PC-3 (cell line): ENCODE results near the gene FSIP1. TPM values are rescaled to one million over a fixed set of nuclear protein-coding genes. Genes with fewer than 3 reads are reported as not detected.

Source experiments
- ATAC-seq: fragments of 200-7000 bp; cut with Tn5 transposase; 2 replicates; pipeline ENCODE4 v1.9.1; 2020; ENCODE audit warnings: mild to moderate bottlenecking, moderate library complexity
- BruUV-seq: library from RNA; stranded (reverse); fragments of 400-500 nt; replicated peaks from 2 replicates; lab custom pipeline; 2021; lab: Mats Ljungman, UMichigan
- CTCF ChIA-PET: fragments of 300-600 bp; sonication (Branson Sonifier 250); formaldehyde crosslinking; loops from one replicate; lab custom pipeline; 2022; ENCODE audit warnings: antibody characterized with exemption; lab: Charles Lee
- POLR2A ChIA-PET: fragments of 300-600 bp; sonication (Branson Sonifier 250); formaldehyde crosslinking; loops from one replicate; lab custom pipeline; 2022; ENCODE audit warnings: antibody characterized with exemption; ENCODE audit not compliant: unreplicated experiment; lab: Charles Lee
- DNase-seq: peaks from one replicate; pipeline ENCODE4 v3.0.0-alpha.2; 2015
- H2AFZ ChIP-seq: fragments of 300-600 bp; sonication (generic); 2 replicates; pipeline ENCODE4 v1.6.0; 2016; ENCODE audit warnings: antibody characterized with exemption, low read length
- H3F3A ChIP-seq: fragments of 300-600 bp; sonication (generic); one replicate; pipeline ENCODE4 v1.6.0; 2017; ENCODE audit warnings: antibody characterized with exemption, low read length, control low read depth, mild to moderate bottlenecking; ENCODE audit not compliant: unreplicated experiment
- H3K27ac ChIP-seq: fragments of 300-600 bp; sonication (generic); 2 replicates; pipeline ENCODE4 v1.5.1; 2016; ENCODE audit warnings: mild to moderate bottlenecking, low read length
- H3K27me3 ChIP-seq: fragments of 300-600 bp; sonication (generic); 2 replicates; pipeline ENCODE4 v1.6.1; 2016; ENCODE audit warnings: low read length, mixed read lengths
- H3K36me3 ChIP-seq: fragments of 300-600 bp; sonication (generic); 2 replicates; pipeline ENCODE4 v1.6.1; 2016; ENCODE audit warnings: low read depth, mixed run types, low read length, mixed read lengths
- H3K4me1 ChIP-seq: fragments of 300-600 bp; sonication (generic); 2 replicates; pipeline ENCODE4 v1.5.1; 2016; ENCODE audit warnings: low read length; ENCODE audit not compliant: insufficient read depth
- H3K4me2 ChIP-seq: fragments of 300-600 bp; sonication (generic); 2 replicates; pipeline ENCODE4 v1.6.0; 2016; ENCODE audit warnings: low read length
- H3K4me3 ChIP-seq: fragments of 300-600 bp; sonication (generic); 2 replicates; pipeline ENCODE4 v1.5.1; 2016; ENCODE audit warnings: mild to moderate bottlenecking, low read length, mixed read lengths
- H3K79me2 ChIP-seq: fragments of 300-600 bp; sonication (generic); 2 replicates; pipeline ENCODE4 v1.6.1; 2017; ENCODE audit warnings: low read length, mixed read lengths
- H3K9ac ChIP-seq: fragments of 300-600 bp; sonication (generic); 2 replicates; pipeline ENCODE4 v1.6.0; 2016; ENCODE audit warnings: mild to moderate bottlenecking, low read length
- H3K9me2 ChIP-seq: fragments of 300-600 bp; sonication (generic); replicated peaks from 2 replicates; pipeline ENCODE4 v1.6.1; 2016; ENCODE audit warnings: mixed run types, low read length, mixed read lengths
- H3K9me3 ChIP-seq: fragments of 300-600 bp; sonication (generic); 2 replicates; pipeline ENCODE4 v1.6.1; 2016; ENCODE audit warnings: low read length, mixed read lengths
- H4K20me1 ChIP-seq: fragments of 300-600 bp; sonication (generic); 2 replicates; pipeline ENCODE4 v1.6.1; 2016; ENCODE audit warnings: low read length, mixed read lengths
- EZH2 ChIP-seq: fragments of 300-600 bp; sonication (generic); IDR thresholded peaks from one replicate; pipeline ENCODE4 v1.6.1; 2017; ENCODE audit warnings: antibody characterized with exemption, mild to moderate bottlenecking, low read length; ENCODE audit not compliant: unreplicated experiment
- EZH2phosphoT487 ChIP-seq: fragments of 300-600 bp; sonication (generic); IDR thresholded peaks from 2 replicates; pipeline ENCODE4 v1.6.1; 2018; ENCODE audit warnings: mild to moderate bottlenecking, antibody characterized with exemption, low read length, borderline replicate concordance
- intact Hi-C: fragments of 100-400 bp; cut with micrococcal nuclease; formaldehyde crosslinking; loops from 2 replicates; pipeline ENCODE4 v1.9.0; 2023
- total RNA-seq: library from RNA; depleted of rRNA; stranded (reverse); fragments of >200 nt; gene quantifications from 2 replicates; pipeline ENCODE4 v1.2.3, GENCODE V29; 2014
- TF ChIP-seq, protein P1 (sequence below): fragments of 300-600 bp; sonication (generic); conservative IDR thresholded peaks from 2 replicates; pipeline ENCODE4 v1.5.1; 2017; ENCODE audit warnings: antibody characterized with exemption, low read depth, mild to moderate bottlenecking, low read length

FSIP1 gene
- total RNA-seq, 1 experiment from 2014 or later = 0.07 TPM

DNA sequence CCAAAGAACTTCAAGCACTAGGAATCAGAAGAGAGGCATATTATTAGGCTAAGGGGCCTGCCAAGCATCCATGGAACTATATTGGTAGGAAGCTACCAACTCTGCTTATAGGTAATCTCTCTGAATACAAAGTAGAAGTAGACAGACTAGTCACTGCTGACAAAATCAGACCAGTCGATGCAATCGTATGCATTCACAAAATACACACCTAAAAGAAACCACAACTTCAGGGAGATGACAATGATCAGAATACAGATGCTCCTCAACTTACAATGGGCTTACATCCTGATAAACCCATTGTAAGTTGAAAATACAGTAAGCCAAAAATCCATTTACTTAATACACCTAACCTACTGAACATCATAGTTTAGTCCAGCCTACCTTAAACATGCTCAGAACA is 94.7 kb downstream of the FSIP1 start:
- Histone ChIP-seq H4K20me1 (no peaks in the 10 kb centered on the region), H2AFZ (no peak overlapping the region), H3K9ac (no peak overlapping the region), H3K9me3 (no peaks in the 10 kb centered on the region), H3K36me3 (no peaks in the 10 kb centered on the region), H3K4me3 (no peak overlapping the region), H3F3A (no peaks in the 10 kb centered on the region), H3K4me2 (no peak overlapping the region), H3K27ac (no peak overlapping the region), H3K79me2 (no peaks in the 10 kb centered on the region), H3K4me1 (no peaks in the 10 kb centered on the region), H3K27me3 (no peaks in the 10 kb centered on the region), H3K9me2 (no peaks in the 10 kb centered on the region)
- TF ChIP-seq, protein P1, sequence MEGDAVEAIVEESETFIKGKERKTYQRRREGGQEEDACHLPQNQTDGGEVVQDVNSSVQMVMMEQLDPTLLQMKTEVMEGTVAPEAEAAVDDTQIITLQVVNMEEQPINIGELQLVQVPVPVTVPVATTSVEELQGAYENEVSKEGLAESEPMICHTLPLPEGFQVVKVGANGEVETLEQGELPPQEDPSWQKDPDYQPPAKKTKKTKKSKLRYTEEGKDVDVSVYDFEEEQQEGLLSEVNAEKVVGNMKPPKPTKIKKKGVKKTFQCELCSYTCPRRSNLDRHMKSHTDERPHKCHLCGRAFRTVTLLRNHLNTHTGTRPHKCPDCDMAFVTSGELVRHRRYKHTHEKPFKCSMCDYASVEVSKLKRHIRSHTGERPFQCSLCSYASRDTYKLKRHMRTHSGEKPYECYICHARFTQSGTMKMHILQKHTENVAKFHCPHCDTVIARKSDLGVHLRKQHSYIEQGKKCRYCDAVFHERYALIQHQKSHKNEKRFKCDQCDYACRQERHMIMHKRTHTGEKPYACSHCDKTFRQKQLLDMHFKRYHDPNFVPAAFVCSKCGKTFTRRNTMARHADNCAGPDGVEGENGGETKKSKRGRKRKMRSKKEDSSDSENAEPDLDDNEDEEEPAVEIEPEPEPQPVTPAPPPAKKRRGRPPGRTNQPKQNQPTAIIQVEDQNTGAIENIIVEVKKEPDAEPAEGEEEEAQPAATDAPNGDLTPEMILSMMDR = no peak
- TF ChIP-seq EZH2phosphoT487 (no peak), EZH2 (no peak)
- ChIA-PET CTCF (no interaction called here), POLR2A (no interaction called here)
- intact Hi-C loops = loop anchor here (5.0 kb wide), 3 partner anchors 106 to 244 kb away; partner anchors contain the start of genes EIF2AK4 and THBS1
- BruUV-seq = no TSS peak
- ATAC-seq (no peak), DNase-seq (no peak)

DNA sequence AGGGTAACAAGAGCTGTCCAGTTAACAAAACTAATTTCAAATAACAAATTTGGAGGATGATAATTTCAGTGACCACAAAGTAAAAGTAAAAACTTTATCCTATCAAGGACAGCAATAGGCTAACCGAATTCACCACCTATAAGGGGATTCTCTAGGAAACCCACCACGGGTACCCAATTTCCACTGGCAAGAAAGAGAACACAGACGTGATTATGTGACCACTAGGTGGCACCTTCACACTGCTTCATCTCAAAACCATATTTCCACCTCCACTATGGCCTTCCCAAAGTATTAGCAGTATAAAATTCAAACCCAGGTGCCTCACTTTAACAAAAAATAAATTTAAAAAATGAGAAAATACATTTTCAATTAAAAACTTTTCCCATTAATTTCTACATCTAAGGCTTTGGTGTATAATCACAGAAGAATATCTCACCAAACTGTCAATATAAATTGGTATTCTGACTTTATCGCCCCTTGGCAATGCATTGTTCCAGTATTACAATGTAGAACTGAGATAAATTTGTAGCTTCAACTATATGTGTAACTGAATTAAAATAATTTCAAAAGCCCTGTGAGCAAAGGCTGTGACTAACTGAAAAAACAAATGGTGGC is 96.5 kb downstream of the FSIP1 start:
- DNase-seq = peak; percentile 70
- no peak overlapping the region for H3K4me2 ChIP-seq
- H3F3A ChIP-seq = no peaks in the 10 kb centered on the region
- H3K36me3 ChIP-seq = no peaks in the 10 kb centered on the region
- H3K9me3 ChIP-seq = no peaks in the 10 kb centered on the region
- H3K4me1 ChIP-seq = no peaks in the 10 kb centered on the region
- ChIA-PET CTCF (interaction anchor here (0.6 to 1.2 kb wide), 3 partner anchors 57 to 131 kb away, joined by 3 to 21 read pairs (median 3); no protein-coding TSS in a partner anchor), POLR2A (interaction anchor here (0.6 kb wide), 1 partner anchor 26 kb away, joined by 3 read pairs; no protein-coding TSS in a partner anchor)
- ATAC-seq = peak; percentile 80
- BruUV-seq = no TSS peak
- no peak overlapping the region for H3K9ac ChIP-seq
- no peaks in the 10 kb centered on the region for H3K9me2 ChIP-seq
- TF ChIP-seq EZH2phosphoT487 = no peak
- TF ChIP-seq, protein P1 = peak; percentile 92
- no peak for TF ChIP-seq EZH2
- H3K27me3 ChIP-seq = no peaks in the 10 kb centered on the region
- H3K27ac ChIP-seq = no peak overlapping the region
- no peaks in the 10 kb centered on the region for H3K79me2 ChIP-seq
- no peak overlapping the region for H3K4me3 ChIP-seq
- no peaks in the 10 kb centered on the region for H4K20me1 ChIP-seq
- no peak overlapping the region for H2AFZ ChIP-seq
- intact Hi-C loops = loop anchor here (1.0 to 5.0 kb wide), 5 partner anchors 71 to 246 kb away; partner anchors contain the start of genes EIF2AK4 and THBS1

DNA sequence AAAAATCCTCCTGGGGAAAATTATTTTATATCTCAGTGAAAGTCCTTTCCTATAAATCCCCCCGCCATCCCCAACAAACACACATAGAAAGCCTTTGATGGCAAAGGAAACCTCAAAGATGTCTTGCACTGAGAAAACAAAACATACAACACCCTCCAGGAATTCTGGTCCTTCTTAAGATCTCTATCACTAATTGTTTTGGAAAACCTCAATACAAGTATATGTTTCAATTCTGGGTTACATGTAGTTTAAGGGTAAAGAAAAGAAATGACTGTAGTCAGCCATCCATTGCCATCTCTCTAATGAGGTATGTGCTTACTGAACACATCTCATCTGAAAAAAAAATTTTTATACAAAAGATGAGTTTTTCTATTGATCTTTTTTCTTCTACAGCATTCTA is 97.3 kb downstream of the FSIP1 start:
- H3K27ac ChIP-seq = no peak overlapping the region
- H2AFZ ChIP-seq = no peak overlapping the region
- no peaks in the 10 kb centered on the region for H4K20me1 ChIP-seq
- intact Hi-C loops = loop anchor here (5.0 kb wide), 3 partner anchors 103 to 247 kb away; partner anchors contain the start of genes EIF2AK4 and THBS1
- no peak overlapping the region for H3K4me3 ChIP-seq
- ATAC-seq (no peak), DNase-seq (no peak)
- H3K9ac ChIP-seq = no peak overlapping the region
- no peak overlapping the region for H3K4me2 ChIP-seq
- no peaks in the 10 kb centered on the region for H3K79me2 ChIP-seq
- TF ChIP-seq, protein P1 = no peak
- TF ChIP-seq EZH2phosphoT487 = no peak
- no peak for TF ChIP-seq EZH2
- H3K4me1 ChIP-seq = no peaks in the 10 kb centered on the region
- H3K9me2 ChIP-seq = no peaks in the 10 kb centered on the region
- H3F3A ChIP-seq = no peaks in the 10 kb centered on the region
- H3K27me3 ChIP-seq = no peaks in the 10 kb centered on the region
- no TSS peak for BruUV-seq
- ChIA-PET POLR2A (no interaction called here), CTCF (interaction anchor here (0.6 to 1.2 kb wide), 3 partner anchors 56 to 132 kb away, joined by 3 to 21 read pairs (median 3); no protein-coding TSS in a partner anchor)
- no peaks in the 10 kb centered on the region for H3K36me3 ChIP-seq
- H3K9me3 ChIP-seq = no peaks in the 10 kb centered on the region
